ENCODE measurements around the gene ARHGEF19. TPM values are rescaled to one million over a fixed set of nuclear protein-coding genes. Genes with fewer than 3 reads are reported as not detected.

Gene ARHGEF19
- total RNA-seq, 1 experiment from 2014 or later = 3.8 TPM

GRCh38 chr1:16162163-16162822 is 50.2 kb downstream of the ARHGEF19 start:
- H3K4me3 ChIP-seq = no peak overlapping the region
- no peak for DNase-seq (ENCODE audit: low read depth in 1 of 2, low spot score in 2 of 2)
- no peak overlapping the region for H3K27ac ChIP-seq
- no peaks in the 10 kb centered on the region for H3K9me3 ChIP-seq (replicated peaks)
- no peaks in the 10 kb centered on the region for H3K36me3 ChIP-seq
- H3K4me1 ChIP-seq (replicated peaks) = peaks cover 17% of the 10 kb centered on the region
- H3K27me3 ChIP-seq (replicated peaks) = no peaks in the 10 kb centered on the region

- Histone ChIP-seq H3K27ac (no peak overlapping the region), H3K36me3 (no peaks in the 10 kb centered on the region), H3K27me3 (replicated peaks) (no peaks in the 10 kb centered on the region), H3K4me1 (replicated peaks) (peaks cover 22% of the 10 kb centered on the region), H3K9me3 (replicated peaks) (no peaks in the 10 kb centered on the region), H3K4me3 (no peak overlapping the region)
- no peak for DNase-seq (ENCODE audit: low read depth in 1 of 2, low spot score in 2 of 2)
Observed at GRCh38 chr1:16161717-16162116, 50.7 kb downstream of the ARHGEF19 start.

- no peak overlapping the region for H3K27ac ChIP-seq
- DNase-seq (ENCODE audit: low read depth in 1 of 2, low spot score in 2 of 2) = no peak
- H3K4me3 ChIP-seq = no peak overlapping the region
- no peaks in the 10 kb centered on the region for H3K27me3 ChIP-seq (replicated peaks)
- peaks cover 8% of the 10 kb centered on the region for H3K36me3 ChIP-seq
- H3K4me1 ChIP-seq (replicated peaks) = peaks cover 23% of the 10 kb centered on the region
- H3K9me3 ChIP-seq (replicated peaks) = no peaks in the 10 kb centered on the region
Observed at GRCh38 chr1:16158993-16159831, 53.2 kb downstream of the ARHGEF19 start.

GRCh38 chr1:16158025-16158424 is 54.4 kb downstream of the ARHGEF19 start:
- H3K27me3 ChIP-seq (replicated peaks) = no peaks in the 10 kb centered on the region
- H3K9me3 ChIP-seq (replicated peaks) = no peaks in the 10 kb centered on the region
- no peak overlapping the region for H3K27ac ChIP-seq
- H3K4me3 ChIP-seq = no peak overlapping the region
- no peak for DNase-seq (ENCODE audit: low read depth in 1 of 2, low spot score in 2 of 2)
- H3K36me3 ChIP-seq = peaks cover 20% of the 10 kb centered on the region
- peaks cover 28% of the 10 kb centered on the region for H3K4me1 ChIP-seq (replicated peaks)

- Histone ChIP-seq H3K36me3 (peaks cover 28% of the 10 kb centered on the region), H3K27me3 (replicated peaks) (no peaks in the 10 kb centered on the region), H3K9me3 (replicated peaks) (no peaks in the 10 kb centered on the region), H3K4me1 (replicated peaks) (peaks cover 39% of the 10 kb centered on the region), H3K4me3 (no peak overlapping the region), H3K27ac (no peak overlapping the region)
- no peak for DNase-seq (ENCODE audit: low read depth in 1 of 2, low spot score in 2 of 2)
Observed at GRCh38 chr1:16156848-16157495, 55.5 kb downstream of the ARHGEF19 start.

- Histone ChIP-seq H3K27ac (peak within 1 kb of the TSS; percentile 54), H3K4me3 (peak within 1 kb of the TSS; percentile 66), H3K27me3 (replicated peaks) (no peaks in the 10 kb centered on the region), H3K9me3 (replicated peaks) (no peaks in the 10 kb centered on the region), H3K36me3 (peaks cover 40% of the 10 kb centered on the region), H3K4me1 (replicated peaks) (peaks cover 51% of the 10 kb centered on the region)
- peak; percentile 93 to 97 for DNase-seq (ENCODE audit: low read depth in 1 of 2, low spot score in 2 of 2)
Observed at GRCh38 chr1:16155537-16156410, 56.7 kb downstream of the ARHGEF19 start, which contains the start of gene EPHA2. TSS of gene EPHA2 (minus strand) at chr1:16156069. CDS start at chr1:16155932, 137 bp downstream.

GRCh38 chr1:16153999-16154673 is 58.3 kb downstream of the ARHGEF19 start:
- no peaks in the 10 kb centered on the region for H3K27me3 ChIP-seq (replicated peaks)
- peak overlapping the region; percentile 66 for H3K4me3 ChIP-seq
- no peaks in the 10 kb centered on the region for H3K9me3 ChIP-seq (replicated peaks)
- H3K27ac ChIP-seq = 0 out of 2 replicates have a peak overlapping the region, but pooled peaks have one; percentile 16
- peaks cover 56% of the 10 kb centered on the region for H3K4me1 ChIP-seq (replicated peaks)
- H3K36me3 ChIP-seq = peaks cover 56% of the 10 kb centered on the region
- no peak for DNase-seq (ENCODE audit: low read depth in 1 of 2, low spot score in 2 of 2)

GRCh38 chr1:16153096-16153998 is 59.1 kb downstream of the ARHGEF19 start:
- Histone ChIP-seq H3K27ac (peak overlapping the region; percentile 69), H3K4me1 (replicated peaks) (peaks cover 62% of the 10 kb centered on the region), H3K36me3 (peaks cover 64% of the 10 kb centered on the region), H3K4me3 (peak overlapping the region; percentile 66), H3K27me3 (replicated peaks) (no peaks in the 10 kb centered on the region), H3K9me3 (replicated peaks) (no peaks in the 10 kb centered on the region)
- DNase-seq (ENCODE audit: low read depth in 1 of 2, low spot score in 2 of 2) = no peak

- Histone ChIP-seq H3K4me3 (peak overlapping the region; percentile 66), H3K36me3 (peaks cover 72% of the 10 kb centered on the region), H3K4me1 (replicated peaks) (peaks cover 70% of the 10 kb centered on the region), H3K9me3 (replicated peaks) (no peaks in the 10 kb centered on the region), H3K27me3 (replicated peaks) (no peaks in the 10 kb centered on the region), H3K27ac (peak overlapping the region; percentile 69)
- no peak for DNase-seq (ENCODE audit: low read depth in 1 of 2, low spot score in 2 of 2)
Observed at GRCh38 chr1:16152481-16153087, 59.9 kb downstream of the ARHGEF19 start.

- Histone ChIP-seq H3K4me1 (replicated peaks) (peaks cover 73% of the 10 kb centered on the region), H3K27me3 (replicated peaks) (no peaks in the 10 kb centered on the region), H3K36me3 (peaks cover 78% of the 10 kb centered on the region), H3K9me3 (replicated peaks) (no peaks in the 10 kb centered on the region), H3K27ac (peak overlapping the region; percentile 36; the same call in 1 of the 2 replicates), H3K4me3 (no peak overlapping the region)
- no peak for DNase-seq (ENCODE audit: low read depth in 1 of 2, low spot score in 2 of 2)
Observed at GRCh38 chr1:16151995-16152384, 60.5 kb downstream of the ARHGEF19 start.

GRCh38 chr1:16151196-16151994 is 61.1 kb downstream of the ARHGEF19 start:
- Histone ChIP-seq H3K27ac (peak overlapping the region; percentile 36; the same call in 1 of the 2 replicates), H3K4me1 (replicated peaks) (peaks cover 73% of the 10 kb centered on the region)

More at GRCh38 chr1:16151196-16151994, 61.1 kb downstream of the ARHGEF19 start:
- Histone ChIP-seq H3K4me3 (no peak overlapping the region), H3K9me3 (replicated peaks) (no peaks in the 10 kb centered on the region), H3K36me3 (peaks cover 84% of the 10 kb centered on the region), H3K27me3 (replicated peaks) (no peaks in the 10 kb centered on the region)
- DNase-seq (ENCODE audit: low read depth in 1 of 2, low spot score in 2 of 2) = no peak

Data from SJSA1 (cell line).